Mesothelial cell of epicardium (in vitro differentiated cells): ENCODE data around the gene NDNF. TPM values are rescaled to one million over a fixed set of nuclear protein-coding genes. Genes with fewer than 3 reads are reported as not detected.

Experiments
- DNase-seq, 2 experiments: peaks; one replicate each; pipeline ENCODE4 v3.0.0; 2021; ENCODE audit warnings: low spot score in 2 of 2; ENCODE audit not compliant: unreplicated experiment in 2 of 2
- H3K27ac Mint-ChIP-seq: 2 replicates; pipeline ENCODE4 v1.8.0; 2021; ENCODE audit warnings: mixed read lengths
- H3K27me3 Mint-ChIP-seq: 2 replicates; pipeline ENCODE4 v1.8.0; 2021; ENCODE audit warnings: low read depth, mixed read lengths
- H3K36me3 Mint-ChIP-seq: 2 replicates; pipeline ENCODE4 v1.8.0; 2021; ENCODE audit warnings: mixed read lengths
- H3K4me1 Mint-ChIP-seq: 2 replicates; pipeline ENCODE4 v1.8.0; 2021; ENCODE audit warnings: mixed read lengths
- H3K4me3 Mint-ChIP-seq: 2 replicates; pipeline ENCODE4 v1.8.0; 2021; ENCODE audit warnings: mild to moderate bottlenecking, moderate library complexity, mixed read lengths
- H3K9me3 Mint-ChIP-seq: 2 replicates; pipeline ENCODE4 v1.8.0; 2021; ENCODE audit warnings: mixed read lengths
- total RNA-seq: library from RNA; stranded (reverse); gene quantifications from 3 replicates; pipeline ENCODE4 v1.2.1, GENCODE V29; 2021
- TF ChIP-seq, protein P1 (sequence below): fragments of 200-600 bp; sonication (generic); IDR thresholded peaks from one replicate; pipeline ENCODE4 v1.5.0; 2021; ENCODE audit warnings: antibody characterized with exemption; ENCODE audit not compliant: unreplicated experiment

NDNF gene
- total RNA-seq, 1 donor from 2014 or later: 10.1 TPM

DNA sequence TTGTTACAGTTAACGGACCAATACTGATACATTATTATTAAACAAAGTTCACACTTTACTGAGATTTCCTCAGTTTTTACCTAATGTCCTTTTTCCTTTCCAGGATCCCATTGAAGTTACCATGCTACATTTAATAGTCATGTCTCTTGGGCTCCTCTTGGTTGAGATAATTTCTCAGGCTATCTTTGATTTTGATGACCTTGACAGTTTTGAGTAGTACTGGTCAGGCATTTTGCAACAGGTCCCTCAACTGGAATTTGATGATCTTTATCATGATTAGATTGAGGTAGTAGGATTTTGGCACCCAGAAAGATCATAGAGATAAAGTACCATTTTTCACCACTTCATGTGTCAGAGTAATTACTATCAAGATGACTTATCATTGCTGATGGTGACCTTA, 53.8 kb downstream of the NDNF start:
- Mint-ChIP-seq H3K27ac (no peak overlapping the region), H3K4me3 (no peak overlapping the region), H3K27me3 (no peaks in the 10 kb centered on the region), H3K9me3 (peaks cover 6% of the 10 kb centered on the region), H3K4me1 (peaks cover 15% of the 10 kb centered on the region), H3K36me3 (no peaks in the 10 kb centered on the region)
- no peak for DNase-seq
- TF ChIP-seq, protein P1, sequence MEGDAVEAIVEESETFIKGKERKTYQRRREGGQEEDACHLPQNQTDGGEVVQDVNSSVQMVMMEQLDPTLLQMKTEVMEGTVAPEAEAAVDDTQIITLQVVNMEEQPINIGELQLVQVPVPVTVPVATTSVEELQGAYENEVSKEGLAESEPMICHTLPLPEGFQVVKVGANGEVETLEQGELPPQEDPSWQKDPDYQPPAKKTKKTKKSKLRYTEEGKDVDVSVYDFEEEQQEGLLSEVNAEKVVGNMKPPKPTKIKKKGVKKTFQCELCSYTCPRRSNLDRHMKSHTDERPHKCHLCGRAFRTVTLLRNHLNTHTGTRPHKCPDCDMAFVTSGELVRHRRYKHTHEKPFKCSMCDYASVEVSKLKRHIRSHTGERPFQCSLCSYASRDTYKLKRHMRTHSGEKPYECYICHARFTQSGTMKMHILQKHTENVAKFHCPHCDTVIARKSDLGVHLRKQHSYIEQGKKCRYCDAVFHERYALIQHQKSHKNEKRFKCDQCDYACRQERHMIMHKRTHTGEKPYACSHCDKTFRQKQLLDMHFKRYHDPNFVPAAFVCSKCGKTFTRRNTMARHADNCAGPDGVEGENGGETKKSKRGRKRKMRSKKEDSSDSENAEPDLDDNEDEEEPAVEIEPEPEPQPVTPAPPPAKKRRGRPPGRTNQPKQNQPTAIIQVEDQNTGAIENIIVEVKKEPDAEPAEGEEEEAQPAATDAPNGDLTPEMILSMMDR: no peak

- TF ChIP-seq, protein P1: no peak
- no peak overlapping the region for H3K27ac Mint-ChIP-seq
- no peak for DNase-seq
- H3K4me3 Mint-ChIP-seq: no peak overlapping the region
- peaks cover 15% of the 10 kb centered on the region for H3K4me1 Mint-ChIP-seq
- H3K27me3 Mint-ChIP-seq: no peaks in the 10 kb centered on the region
- H3K9me3 Mint-ChIP-seq: no peaks in the 10 kb centered on the region
- H3K36me3 Mint-ChIP-seq: no peaks in the 10 kb centered on the region
These were observed 55.7 kb downstream of the NDNF start for GRCh38 chr4:121016611-121017010.

DNA sequence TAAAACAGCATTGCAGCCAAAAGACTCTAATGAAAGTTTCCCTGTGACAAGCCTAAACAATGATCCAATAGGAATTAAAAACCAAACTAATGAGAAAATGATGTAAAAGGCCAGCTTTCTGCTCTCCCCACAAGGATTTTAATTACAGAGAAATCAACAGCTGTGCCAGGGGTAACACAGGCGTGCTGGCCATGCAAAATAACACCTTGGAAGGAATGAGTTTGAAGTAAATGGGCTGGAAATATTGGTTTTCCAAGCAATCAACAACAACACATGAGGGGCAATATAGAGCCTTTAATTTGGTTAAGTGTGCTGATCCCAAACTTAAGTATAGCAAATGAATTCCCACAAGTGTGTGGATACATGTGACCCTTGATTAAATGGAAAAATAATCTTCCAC, 56.9 kb downstream of the NDNF start:
- H3K27me3 Mint-ChIP-seq: no peaks in the 10 kb centered on the region
- no peaks in the 10 kb centered on the region for H3K36me3 Mint-ChIP-seq
- no peaks in the 10 kb centered on the region for H3K9me3 Mint-ChIP-seq
- H3K4me3 Mint-ChIP-seq: no peak overlapping the region
- H3K27ac Mint-ChIP-seq: no peak overlapping the region
- DNase-seq: no peak
- TF ChIP-seq, protein P1: no peak
- H3K4me1 Mint-ChIP-seq: peaks cover 15% of the 10 kb centered on the region

GRCh38 chr4:121014544-121014943, 57.8 kb downstream of the NDNF start:
- no peak overlapping the region for H3K27ac Mint-ChIP-seq

GRCh38 chr4:121011780-121012340, 60.5 kb downstream of the NDNF start:
- H3K36me3 Mint-ChIP-seq: no peaks in the 10 kb centered on the region
- H3K4me3 Mint-ChIP-seq: no peak overlapping the region
- no peaks in the 10 kb centered on the region for H3K9me3 Mint-ChIP-seq
- H3K27me3 Mint-ChIP-seq: no peaks in the 10 kb centered on the region
- no peak overlapping the region for H3K27ac Mint-ChIP-seq
- DNase-seq: no peak
- peaks cover 23% of the 10 kb centered on the region for H3K4me1 Mint-ChIP-seq
- TF ChIP-seq, protein P1: no peak

More at GRCh38 chr4:121014544-121014943, 57.8 kb downstream of the NDNF start:
- H3K4me1 Mint-ChIP-seq: peaks cover 21% of the 10 kb centered on the region
- no peak overlapping the region for H3K4me3 Mint-ChIP-seq
- no peaks in the 10 kb centered on the region for H3K9me3 Mint-ChIP-seq
- H3K27me3 Mint-ChIP-seq: no peaks in the 10 kb centered on the region
- no peaks in the 10 kb centered on the region for H3K36me3 Mint-ChIP-seq
- no peak for DNase-seq
- TF ChIP-seq, protein P1: no peak

GRCh38 chr4:121011138-121011537, 61.2 kb downstream of the NDNF start:
- no peak overlapping the region for H3K4me3 Mint-ChIP-seq
- H3K27ac Mint-ChIP-seq: no peak overlapping the region
- no peak for DNase-seq
- no peaks in the 10 kb centered on the region for H3K36me3 Mint-ChIP-seq
- peaks cover 23% of the 10 kb centered on the region for H3K4me1 Mint-ChIP-seq
- TF ChIP-seq, protein P1: no peak
- H3K9me3 Mint-ChIP-seq: no peaks in the 10 kb centered on the region
- no peaks in the 10 kb centered on the region for H3K27me3 Mint-ChIP-seq
